NAMALWA (cell line): ENCODE data around the gene CFAP298.
"Not testable (repeated sequence)": the region's sequence is repeated elsewhere in the genome, so short reads cannot be mapped to it uniquely, and the experiment has no call there.

ENCODE experiments used
- DNase-seq: peaks from one replicate; pipeline ENCODE4 v3.0.0-alpha.2; 2015; ENCODE audit warnings: low spot score

The CFAP298 gene

DNA sequence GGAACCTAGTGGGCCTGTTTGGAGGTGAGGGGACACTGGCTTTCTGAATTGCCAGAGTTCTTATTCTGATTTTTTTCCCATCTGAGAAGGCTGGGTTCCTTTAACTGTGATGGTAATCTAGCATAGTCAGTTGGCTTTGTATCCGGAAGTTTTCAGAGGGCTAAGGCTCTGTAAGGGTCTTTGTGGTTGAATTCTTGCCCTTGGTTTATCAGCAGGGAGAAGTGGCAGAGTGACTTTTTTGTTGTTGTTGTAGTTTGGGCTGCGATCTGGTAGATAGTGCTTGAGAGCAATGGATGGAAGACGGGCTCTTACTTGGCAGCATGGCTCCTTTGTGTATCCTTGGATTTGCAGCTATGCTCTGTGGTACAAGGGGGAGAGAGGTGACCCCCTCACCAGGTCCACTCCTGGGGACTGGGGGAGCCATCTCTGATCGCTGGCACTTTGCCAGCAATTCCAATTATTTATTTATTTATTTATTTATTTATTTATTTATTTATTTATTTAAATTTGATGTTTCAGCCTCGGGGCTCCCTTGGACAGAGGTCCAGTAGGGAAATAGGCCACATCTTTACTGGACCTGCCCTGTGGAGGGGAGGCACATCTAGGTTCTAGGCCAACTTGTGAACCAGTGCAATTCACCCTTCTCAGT lies 45.3 kb downstream of the CFAP298 start:
- DNase-seq, result no peak

DNA sequence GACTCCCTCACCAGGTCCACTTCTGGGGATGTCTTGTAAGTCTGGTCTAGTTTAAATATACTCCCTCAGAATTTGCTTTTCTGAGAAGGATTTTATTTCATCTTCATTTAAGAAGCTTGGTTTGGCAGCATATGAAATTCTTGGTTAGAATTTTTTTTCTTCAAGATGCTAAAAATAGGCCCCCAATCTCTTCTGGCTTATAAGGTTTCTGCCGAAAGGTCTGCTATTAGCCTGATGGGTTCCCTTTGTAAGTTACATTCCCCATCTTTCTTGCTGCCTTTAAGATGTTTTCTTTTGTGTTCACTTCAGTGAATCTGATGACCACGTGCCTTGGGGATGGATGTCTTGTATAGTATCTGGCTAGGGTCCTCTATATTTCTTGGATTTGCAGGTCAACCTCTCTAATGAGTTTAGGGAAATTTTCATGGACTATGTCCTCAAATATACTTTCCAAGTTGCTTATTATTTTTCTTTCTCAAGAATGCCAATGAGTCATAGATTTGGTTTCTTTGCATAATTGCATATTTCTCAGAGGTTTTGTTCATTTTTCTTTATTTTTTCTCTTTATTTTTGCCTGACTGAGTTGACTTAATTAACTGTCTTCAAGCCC lies 46.2 kb downstream of the CFAP298 start:
- DNase-seq, result no peak

DNA sequence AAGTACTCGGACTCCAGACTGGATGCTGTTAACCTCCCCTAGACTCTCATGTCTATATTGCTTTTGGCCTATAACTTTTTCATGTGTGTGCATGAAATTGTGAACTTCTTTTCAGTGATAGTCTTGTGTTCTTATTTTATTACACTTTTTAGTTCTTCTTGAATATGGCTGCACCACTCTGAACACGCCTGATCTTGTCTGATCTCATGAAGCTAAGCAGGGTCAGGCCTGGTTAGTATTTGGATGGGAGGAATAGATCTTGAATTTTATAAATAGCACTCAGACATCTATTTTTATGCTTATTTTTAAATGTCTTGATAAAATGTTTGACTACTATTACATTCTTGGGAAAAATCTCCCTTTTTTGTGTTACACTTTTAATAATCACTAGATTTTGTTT lies 49.3 kb downstream of the CFAP298 start:
- peak; percentile 40 for DNase-seq

DNA sequence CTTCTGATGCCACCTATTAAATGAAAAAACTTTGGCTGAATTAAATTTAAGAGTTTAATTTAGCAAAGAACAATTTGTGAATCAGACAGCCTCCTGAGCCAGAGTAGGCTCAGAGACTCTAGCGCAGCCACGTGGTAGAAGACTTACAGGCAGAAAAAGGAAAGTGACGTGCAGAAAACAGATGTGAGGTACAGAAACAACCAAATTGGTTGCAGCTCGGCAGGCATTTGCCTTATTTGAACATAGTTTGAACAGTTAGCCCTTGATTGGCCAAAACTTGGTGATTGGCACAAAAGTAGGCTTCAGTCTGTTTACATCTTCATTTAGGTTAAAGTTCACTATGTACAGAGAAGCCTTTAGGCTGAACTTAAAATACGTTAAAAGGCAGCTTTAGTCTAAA lies 49.8 kb downstream of the CFAP298 start:
- DNase-seq, result no peak

DNA sequence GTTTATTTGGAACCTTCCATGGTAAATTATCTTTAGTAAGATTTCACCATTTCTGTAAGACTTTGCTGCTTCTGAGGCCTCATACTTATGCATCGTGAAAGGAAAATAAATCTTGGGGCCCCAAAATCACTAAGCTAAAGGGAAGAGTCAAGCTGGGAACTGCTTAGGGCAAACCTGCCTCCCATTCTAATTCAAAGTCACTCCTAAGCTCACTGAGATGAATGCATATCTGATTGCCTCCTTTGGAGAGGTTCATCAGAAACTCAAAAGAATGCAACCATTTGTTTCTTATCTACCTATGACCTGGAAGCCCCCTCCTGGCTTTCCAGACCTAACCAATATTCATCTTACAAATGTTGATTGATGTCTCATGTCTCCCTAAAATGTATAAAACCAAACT lies 50.7 kb downstream of the CFAP298 start:
- DNase-seq, result not testable (repeated sequence)

DNA sequence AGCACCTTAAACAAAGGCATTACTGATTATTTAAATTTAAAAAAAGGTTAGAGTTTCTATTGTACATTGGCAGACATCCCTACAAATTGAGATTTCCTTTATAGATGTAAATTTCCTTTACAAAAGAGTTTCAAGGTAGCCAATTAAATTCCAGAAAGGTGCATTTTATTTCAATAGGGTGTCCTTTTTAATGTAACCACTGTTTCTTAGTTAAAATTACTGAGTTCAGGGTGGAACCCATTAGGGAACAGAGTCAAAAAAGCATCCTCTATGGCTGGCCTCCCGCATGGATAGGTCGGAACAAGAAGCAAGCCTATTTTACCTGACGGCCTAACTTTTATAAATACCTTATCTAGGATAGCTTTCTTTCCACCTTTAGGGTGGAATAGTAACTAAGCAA lies 51.3 kb downstream of the CFAP298 start:
- no peak for DNase-seq

DNA sequence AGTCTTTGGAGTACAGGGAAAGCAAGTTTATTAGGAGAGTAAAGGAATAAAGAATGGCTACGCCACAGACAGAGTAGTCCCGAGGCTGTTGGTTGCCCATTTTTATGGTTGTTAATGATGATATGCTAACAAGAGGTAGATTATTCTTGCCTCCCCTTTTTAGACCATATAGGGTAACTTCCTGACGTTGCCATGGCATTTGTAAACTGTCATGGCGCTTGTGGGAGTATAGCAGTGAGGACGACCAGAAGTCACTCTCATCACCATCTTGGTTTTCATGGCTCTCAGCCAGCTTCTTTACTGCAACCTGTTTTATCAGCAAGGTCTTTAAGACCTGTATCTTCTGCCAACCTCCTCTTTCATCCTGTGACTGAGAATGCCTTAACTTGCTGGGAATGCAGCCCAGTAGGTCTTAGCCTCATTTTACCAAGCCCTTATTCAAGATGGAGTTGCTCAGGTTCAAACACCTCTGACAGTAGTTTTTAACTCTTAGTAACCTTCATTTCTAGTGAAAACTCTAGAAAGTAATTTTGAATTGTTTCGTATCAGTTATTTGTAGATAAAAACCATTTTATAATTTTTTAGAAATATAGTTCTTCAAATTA lies 53.1 kb downstream of the CFAP298 start:
- no peak for DNase-seq

DNA sequence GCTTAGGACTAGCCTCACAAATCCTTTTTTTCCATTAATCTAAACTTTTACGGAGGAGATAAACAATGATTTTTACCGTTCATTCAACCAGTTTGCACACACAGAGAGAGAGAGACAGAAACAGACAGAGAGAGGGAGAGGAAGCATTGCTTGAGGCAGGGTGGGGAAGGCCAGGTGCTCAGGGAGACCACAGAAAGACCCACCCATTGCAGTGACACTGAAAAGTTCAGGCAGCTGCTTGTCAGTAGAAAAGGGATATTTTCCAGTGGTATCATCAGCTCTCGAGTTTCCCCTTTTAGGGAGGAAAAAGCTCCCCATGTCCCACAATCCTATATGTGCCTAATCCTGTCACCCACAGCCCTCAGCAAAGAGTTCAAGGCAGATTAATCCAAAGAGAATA lies 54.1 kb downstream of the CFAP298 start:
- DNase-seq, result no peak

DNA sequence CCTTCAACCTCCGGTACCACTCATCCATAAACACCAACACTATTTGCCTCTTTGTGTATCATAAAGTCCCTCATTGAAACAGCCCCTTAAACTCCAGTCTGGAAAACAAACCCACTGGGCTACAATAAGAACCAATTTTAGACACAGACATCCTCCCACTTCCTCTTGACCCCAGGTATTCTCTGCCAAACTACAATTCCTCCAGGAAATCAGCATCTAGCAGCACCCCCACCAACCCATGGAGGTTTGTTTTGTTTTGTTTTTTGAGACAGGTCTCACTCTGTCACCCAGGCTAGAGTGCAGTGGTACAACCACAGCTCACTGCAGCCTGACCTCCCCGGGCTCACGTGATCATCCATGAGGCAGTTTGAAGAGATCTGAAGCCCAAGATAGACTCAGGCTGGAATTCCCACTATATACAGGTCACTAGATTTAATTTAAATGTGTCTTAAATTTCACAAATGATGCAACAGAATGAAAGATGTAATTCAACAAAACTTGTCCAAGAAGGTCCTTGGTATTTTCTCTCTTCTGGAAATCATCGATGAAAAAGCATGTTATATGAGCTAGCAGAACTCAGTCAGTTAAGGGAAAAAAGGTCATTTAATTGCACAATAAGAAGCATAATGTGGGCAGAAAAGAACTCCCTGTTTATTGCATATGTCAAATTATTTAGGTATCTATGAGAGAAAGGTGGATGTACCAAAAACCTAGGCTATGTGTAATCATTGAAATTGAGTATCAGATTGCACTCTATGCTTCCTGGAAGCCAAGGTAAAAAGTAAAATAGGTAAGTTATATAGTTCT lies 57.1 kb downstream of the CFAP298 start:
- no peak for DNase-seq

DNA sequence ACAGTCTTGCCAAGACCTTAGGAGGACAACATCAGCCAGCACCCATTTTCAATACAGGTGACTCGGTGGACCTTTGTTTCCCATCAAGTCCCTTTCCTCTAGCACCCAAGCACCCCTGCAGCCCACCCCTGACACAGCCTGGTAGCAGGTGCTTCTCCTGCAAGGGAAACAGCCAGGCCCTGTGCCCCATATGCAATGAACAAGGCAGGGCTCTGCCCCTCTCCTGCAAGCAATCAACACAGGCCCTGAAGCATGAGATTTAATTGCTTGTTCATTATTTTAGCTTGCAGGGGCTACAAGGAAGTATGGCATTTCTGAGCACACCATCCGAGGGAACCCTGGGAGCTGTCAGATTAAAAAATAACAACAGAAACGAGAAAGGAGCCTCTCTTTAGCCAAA lies 62.3 kb downstream of the CFAP298 start:
- DNase-seq, result no peak

DNA sequence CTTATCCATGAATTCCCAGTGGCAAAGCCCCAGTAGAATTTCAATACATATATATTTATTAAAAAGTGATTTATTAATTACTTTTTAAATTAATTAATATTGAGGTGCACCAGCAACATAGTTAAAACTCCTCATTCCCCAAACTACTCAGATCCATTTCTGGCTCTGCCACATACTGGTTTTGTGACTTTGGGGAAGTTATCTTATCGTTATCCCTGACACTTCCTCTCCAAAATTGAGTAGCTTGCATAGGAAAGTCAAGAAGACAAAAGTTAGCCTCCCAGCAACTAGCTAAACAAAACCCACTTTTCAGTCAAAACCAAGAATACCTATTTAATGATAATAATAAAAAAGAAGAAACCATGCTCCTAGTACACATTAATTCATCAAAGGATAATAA lies 62.7 kb downstream of the CFAP298 start:
- no peak for DNase-seq
